ENCODE data around the gene LIMD2. TPM values are rescaled to one million over a fixed set of nuclear protein-coding genes. Genes with fewer than 3 reads are reported as not detected.

LIMD2 gene
- total and polyA plus RNA-seq, 4 donors: 26.4 to 69.5 (median 30.5) TPM

- TF ChIP-seq CTCF (IDR thresholded peaks at IDR 0.05; ENCODE audit: control extremely low read depth, extremely low read depth): no peak
- 20 to 38% methylated on average over 3 of the region's 3 CpGs for whole genome bisulfite sequencing, 2 donors
- Histone ChIP-seq H3K27ac (ENCODE audit: low read depth in 1 of 2, low read length in 1 of 2) (no peak overlapping the region), H3K4me1 (ENCODE audit: control insufficient read depth in 5 of 5, insufficient read depth in 5 of 5, low read length in 5 of 5) (peaks cover 0 to 19% (median 7%) of the 10 kb centered on the region in 5 donors), H3K36me3 (ENCODE audit: control insufficient read depth in 4 of 4, insufficient read depth in 4 of 4, low read length in 4 of 4) (peaks cover 18 to 34% (median 27%) of the 10 kb centered on the region in 4 donors), H3K9ac (ENCODE audit: insufficient read depth in 1 of 2, low read length in 2 of 2) (no peak overlapping the region), H3K27me3 (ENCODE audit: control insufficient read depth in 3 of 3, insufficient read depth in 3 of 3, low read length in 2 of 3) (no peaks in the 10 kb centered on the region), H3K9me3 (ENCODE audit: control insufficient read depth in 4 of 4, insufficient read depth in 3 of 4, low read length in 3 of 4) (no peaks in the 10 kb centered on the region), H3K4me3 (no peak overlapping the region)
- DNase-seq (no peak), ATAC-seq (ENCODE audit: insufficient read depth, low FRiP score) (no peak)
Observed at GRCh38 chr17:63705657-63706056, 5.7 kb upstream of the LIMD2 start.

GRCh38 chr17:63704836-63705235 lies 4.9 kb upstream of the LIMD2 start:
- H3K9me3 ChIP-seq (ENCODE audit: control insufficient read depth in 4 of 4, insufficient read depth in 3 of 4, low read length in 3 of 4): no peaks in the 10 kb centered on the region
- no peaks in the 10 kb centered on the region for H3K27me3 ChIP-seq (ENCODE audit: control insufficient read depth in 3 of 3, insufficient read depth in 3 of 3, low read length in 2 of 3)
- H3K36me3 ChIP-seq (ENCODE audit: control insufficient read depth in 4 of 4, insufficient read depth in 4 of 4, low read length in 4 of 4): peaks cover 13 to 29% (median 21%) of the 10 kb centered on the region in 4 donors
- H3K9ac ChIP-seq (ENCODE audit: insufficient read depth in 1 of 2, low read length in 2 of 2): no peak overlapping the region
- H3K4me1 ChIP-seq (ENCODE audit: control insufficient read depth in 5 of 5, insufficient read depth in 5 of 5, low read length in 5 of 5): peaks cover 0 to 19% (median 8%) of the 10 kb centered on the region in 5 donors
- H3K27ac ChIP-seq (ENCODE audit: low read depth in 1 of 2, low read length in 1 of 2): no peak overlapping the region
- ATAC-seq (ENCODE audit: insufficient read depth, low FRiP score) (no peak), DNase-seq (no peak)
- 89 to 91% methylated on average over 9 of the region's 9 CpGs for WGBS, 2 donors
- no peak for TF ChIP-seq CTCF (IDR thresholded peaks at IDR 0.05; ENCODE audit: control extremely low read depth, extremely low read depth)
- H3K4me3 ChIP-seq: no peak overlapping the region

- H3K9ac ChIP-seq (ENCODE audit: insufficient read depth in 1 of 2, low read length in 2 of 2): no peak overlapping the region
- peaks cover 6 to 27% (median 20%) of the 10 kb centered on the region in 4 donors for H3K36me3 ChIP-seq (ENCODE audit: control insufficient read depth in 4 of 4, insufficient read depth in 4 of 4, low read length in 4 of 4)
- H3K4me1 ChIP-seq (ENCODE audit: control insufficient read depth in 5 of 5, insufficient read depth in 5 of 5, low read length in 5 of 5): peaks cover 0 to 19% (median 8%) of the 10 kb centered on the region in 5 donors
- H3K27ac ChIP-seq (ENCODE audit: low read depth in 1 of 2, low read length in 1 of 2): no peak overlapping the region
- ATAC-seq (ENCODE audit: insufficient read depth, low FRiP score) (no peak), DNase-seq (no peak)
- H3K4me3 ChIP-seq: no peak overlapping the region
- no peak for TF ChIP-seq CTCF (IDR thresholded peaks at IDR 0.05; ENCODE audit: control extremely low read depth, extremely low read depth)
- WGBS, 2 donors: 93 to 97% methylated on average over 11 of the region's 11 CpGs
- H3K27me3 ChIP-seq (ENCODE audit: control insufficient read depth in 3 of 3, insufficient read depth in 3 of 3, low read length in 2 of 3): no peaks in the 10 kb centered on the region
- H3K9me3 ChIP-seq (ENCODE audit: control insufficient read depth in 4 of 4, insufficient read depth in 3 of 4, low read length in 3 of 4): no peaks in the 10 kb centered on the region
Observed at GRCh38 chr17:63704259-63704576, 4.3 kb upstream of the LIMD2 start.

Measured in lung (tissue), 12 donors.